ENCODE results near the gene MYO3B. TPM values are rescaled to one million over a fixed set of nuclear protein-coding genes. Genes with fewer than 3 reads are reported as not detected.

The MYO3B gene
- total RNA-seq, 1 experiment from 2014 or later, result 0.63 TPM

DNA sequence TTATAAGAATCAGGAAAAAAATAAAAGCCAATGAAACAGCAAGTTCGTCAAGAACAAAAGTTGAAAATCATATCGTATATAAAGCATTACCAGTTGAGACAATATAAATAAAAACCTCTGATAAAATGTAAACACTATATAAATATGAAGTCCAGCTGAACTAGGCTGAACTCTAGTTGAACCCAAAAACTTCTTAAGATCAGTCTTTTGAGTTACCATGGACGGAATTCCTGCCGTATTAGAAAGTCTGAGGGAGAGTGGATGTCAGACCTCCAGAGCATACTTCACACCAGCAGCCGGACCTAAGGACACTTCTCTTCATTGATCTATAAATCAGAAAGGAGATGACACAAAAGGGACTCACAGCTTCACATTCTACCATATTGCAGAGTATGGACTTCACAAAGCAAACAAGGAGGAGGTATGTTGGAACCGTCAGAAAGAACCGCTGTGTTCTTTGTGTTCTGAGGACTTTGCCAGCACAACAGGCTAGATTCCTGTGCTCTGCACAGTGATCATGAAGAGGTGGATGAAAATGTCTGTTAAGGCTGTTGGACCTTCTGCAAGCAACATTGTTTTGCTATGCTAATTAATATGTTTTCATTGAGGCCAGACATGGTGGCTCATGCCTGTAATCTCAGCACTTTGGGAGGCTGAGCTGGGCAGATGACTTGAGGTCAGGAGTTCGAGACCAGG, 469.9 kb downstream of the MYO3B start:
- no peak overlapping the region for H3K4me3 Mint-ChIP-seq
- no peaks in the 10 kb centered on the region for H3K79me2 ChIP-seq (ENCODE audit: insufficient read depth, low read length)

More for the DNA sequence above, 469.9 kb downstream of the MYO3B start:
- Histone ChIP-seq H3K23me2 (ENCODE audit: insufficient read length, low read depth, low read length, poor library complexity, severe bottlenecking) (no peaks in the 10 kb centered on the region), H2BK15ac (ENCODE audit: low read depth, low read length) (no peak overlapping the region), H4K20me1 (ENCODE audit: control insufficient read depth, insufficient read depth, insufficient read length) (no peaks in the 10 kb centered on the region), H2BK120ac (ENCODE audit: low read depth, low read length, poor library complexity, severe bottlenecking) (no peak overlapping the region), H4K5ac (ENCODE audit: insufficient read length, low read depth, low read length) (no peak overlapping the region), H3K79me1 (ENCODE audit: insufficient read depth, low read depth, low read length, poor library complexity, severe bottlenecking) (no peaks in the 10 kb centered on the region), H3K27ac (ENCODE audit: insufficient read length, low read depth, low read length) (no peak overlapping the region), H4K8ac (replicated peaks; ENCODE audit: insufficient read length, low read depth, low read length) (no peak overlapping the region), H3K27me3 (ENCODE audit: insufficient read depth, low read length) (no peaks in the 10 kb centered on the region), H2BK12ac (ENCODE audit: insufficient read length, low read depth, low read length) (no peak overlapping the region), H3K56ac (ENCODE audit: insufficient read length, low read depth, low read length) (no peak overlapping the region), H3K9ac (ENCODE audit: extremely low read depth, insufficient read length, low read length) (no peak overlapping the region), H3K14ac (ENCODE audit: insufficient read depth, low read length) (no peak overlapping the region), H3K4ac (ENCODE audit: low read depth, low read length) (no peak overlapping the region), H3T11ph (ENCODE audit: low read length) (no peak overlapping the region), H3K4me1 (ENCODE audit: insufficient read depth, low read length) (no peaks in the 10 kb centered on the region; the same call in 1 of the 2 replicates), H4K91ac (ENCODE audit: insufficient read length, low read depth, low read length) (no peak overlapping the region), H3K9me3 (ENCODE audit: control insufficient read depth, low read depth, low read length) (no peaks in the 10 kb centered on the region), H2AFZ (ENCODE audit: low read length) (no peak overlapping the region), H3K18ac (ENCODE audit: insufficient read length, low read depth, low read length) (no peak overlapping the region), H3K4me2 (ENCODE audit: insufficient read depth, insufficient read length, low read length) (no peak overlapping the region), H2BK20ac (ENCODE audit: low read depth, low read length, poor library complexity, severe bottlenecking) (no peak overlapping the region), H2AK5ac (ENCODE audit: insufficient read length, low read length) (no peak overlapping the region), H3K23ac (ENCODE audit: insufficient read length, low read depth, low read length) (no peak overlapping the region), H2BK5ac (ENCODE audit: insufficient read length, low read length) (no peak overlapping the region)
- Mint-ChIP-seq H3K9me3 (no peaks in the 10 kb centered on the region), H3K36me3 (ENCODE audit: insufficient read depth in 1 of 3, low read depth in 3 of 3) (no peaks in the 10 kb centered on the region), H3K27ac (no peak overlapping the region), H3K4me1 (peaks cover 9 to 11% of the 10 kb centered on the region in 2 experiments), H3K27me3 (ENCODE audit: low read depth) (no peaks in the 10 kb centered on the region; the same call in 1 of the 2 replicates)
- WGBS (ENCODE audit: extremely low coverage, insufficient read length, low lambda C conversion rate), result no CpG with 5 or more reads among the region's 8 CpGs
- TF ChIP-seq, protein P1, sequence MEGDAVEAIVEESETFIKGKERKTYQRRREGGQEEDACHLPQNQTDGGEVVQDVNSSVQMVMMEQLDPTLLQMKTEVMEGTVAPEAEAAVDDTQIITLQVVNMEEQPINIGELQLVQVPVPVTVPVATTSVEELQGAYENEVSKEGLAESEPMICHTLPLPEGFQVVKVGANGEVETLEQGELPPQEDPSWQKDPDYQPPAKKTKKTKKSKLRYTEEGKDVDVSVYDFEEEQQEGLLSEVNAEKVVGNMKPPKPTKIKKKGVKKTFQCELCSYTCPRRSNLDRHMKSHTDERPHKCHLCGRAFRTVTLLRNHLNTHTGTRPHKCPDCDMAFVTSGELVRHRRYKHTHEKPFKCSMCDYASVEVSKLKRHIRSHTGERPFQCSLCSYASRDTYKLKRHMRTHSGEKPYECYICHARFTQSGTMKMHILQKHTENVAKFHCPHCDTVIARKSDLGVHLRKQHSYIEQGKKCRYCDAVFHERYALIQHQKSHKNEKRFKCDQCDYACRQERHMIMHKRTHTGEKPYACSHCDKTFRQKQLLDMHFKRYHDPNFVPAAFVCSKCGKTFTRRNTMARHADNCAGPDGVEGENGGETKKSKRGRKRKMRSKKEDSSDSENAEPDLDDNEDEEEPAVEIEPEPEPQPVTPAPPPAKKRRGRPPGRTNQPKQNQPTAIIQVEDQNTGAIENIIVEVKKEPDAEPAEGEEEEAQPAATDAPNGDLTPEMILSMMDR (conservative IDR thresholded peaks at IDR 0.05), result no peak
- DNase-seq, result no peak

Measured in H9 (cell line).